ENCODE measurements around the gene ACTL6B.

Gene ACTL6B

DNA sequence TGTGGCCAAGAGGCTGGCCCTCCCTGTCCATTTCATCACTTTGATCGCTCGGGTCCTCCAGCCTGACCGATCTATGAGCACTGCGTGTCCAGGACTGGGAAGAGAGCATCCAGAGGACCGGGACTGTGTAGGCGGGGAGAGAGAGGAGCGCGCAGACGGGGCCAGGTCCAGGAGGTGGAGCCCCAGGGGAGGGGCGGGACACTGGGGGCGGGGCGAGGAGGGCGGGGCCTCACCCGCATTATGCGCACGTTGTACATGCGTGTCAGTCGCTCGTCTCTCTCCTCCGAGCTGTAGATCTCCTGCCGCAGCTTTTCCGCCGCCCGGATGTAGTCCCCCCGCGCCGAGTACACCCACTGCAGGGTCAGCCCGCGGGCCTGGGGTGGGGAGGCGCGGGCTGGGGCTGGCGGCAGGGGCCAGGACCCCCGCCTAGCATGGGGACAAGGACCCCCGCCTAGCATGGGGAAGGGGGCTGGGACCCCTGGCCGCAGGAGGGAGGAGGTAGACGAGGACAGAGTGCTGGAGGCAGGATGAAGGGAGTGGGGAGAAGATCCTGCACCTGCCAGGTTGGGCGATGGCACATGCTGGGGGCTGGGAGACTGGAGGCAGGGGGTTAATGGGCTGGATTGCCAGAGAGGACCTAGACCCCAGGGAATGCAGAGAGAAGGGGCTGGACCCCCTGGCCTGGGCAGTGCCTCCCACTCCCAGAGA lies 29.6 kb downstream of the ACTL6B start:
- peak; percentile 92 for DNase-seq

DNA sequence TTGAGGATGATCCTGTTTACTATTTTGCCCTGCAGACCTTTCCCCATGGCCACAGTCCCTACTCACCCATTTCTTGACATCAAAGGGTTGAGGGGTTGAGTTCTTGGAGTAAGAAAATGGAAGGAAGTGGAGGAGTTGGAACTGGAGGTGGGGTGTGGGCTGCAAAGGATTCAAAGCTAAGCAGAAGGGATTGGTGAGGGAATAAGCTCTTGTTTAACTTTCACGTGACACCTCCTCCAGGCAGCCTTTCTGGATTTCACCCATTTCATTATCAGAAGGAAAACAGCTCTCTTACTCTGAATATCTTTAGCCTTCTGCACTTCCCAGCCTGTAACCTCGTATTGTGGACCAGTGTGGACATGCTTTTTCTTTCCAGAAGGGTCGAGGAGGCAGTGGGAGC lies 30.2 kb downstream of the ACTL6B start:
- DNase-seq: no peak

GRCh38 chr7:100623951-100624824 lies 32.1 kb downstream of the ACTL6B start:
- no peak for DNase-seq

DNA sequence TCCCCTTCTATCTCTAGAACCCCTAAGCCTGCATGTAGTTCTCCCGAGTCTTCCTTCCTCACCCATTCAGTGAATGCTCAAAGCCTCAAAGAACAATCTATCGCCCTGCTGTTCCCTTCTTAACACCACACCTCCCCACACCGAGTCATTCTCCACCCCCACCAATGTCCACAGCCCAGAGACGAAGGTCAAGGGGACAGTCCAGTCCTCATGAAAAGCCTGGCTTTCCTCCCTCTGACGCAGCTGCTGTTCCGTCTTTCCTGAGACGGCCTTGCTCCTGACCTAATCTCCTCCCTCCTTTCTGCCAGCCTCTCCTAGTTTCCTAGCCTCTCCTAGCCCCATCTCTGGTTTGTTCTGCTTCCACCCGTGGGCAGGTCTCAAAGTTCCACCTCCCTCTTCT lies 34.7 kb downstream of the ACTL6B start:
- no peak for DNase-seq

- no peak for DNase-seq
Measured at GRCh38 chr7:100620804-100621203, 35.4 kb downstream of the ACTL6B start.

GRCh38 chr7:100620239-100620638 lies 36.0 kb downstream of the ACTL6B start:
- DNase-seq: no peak

- no peak for DNase-seq
Measured at GRCh38 chr7:100614308-100614861, 41.9 kb downstream of the ACTL6B start.

DNA sequence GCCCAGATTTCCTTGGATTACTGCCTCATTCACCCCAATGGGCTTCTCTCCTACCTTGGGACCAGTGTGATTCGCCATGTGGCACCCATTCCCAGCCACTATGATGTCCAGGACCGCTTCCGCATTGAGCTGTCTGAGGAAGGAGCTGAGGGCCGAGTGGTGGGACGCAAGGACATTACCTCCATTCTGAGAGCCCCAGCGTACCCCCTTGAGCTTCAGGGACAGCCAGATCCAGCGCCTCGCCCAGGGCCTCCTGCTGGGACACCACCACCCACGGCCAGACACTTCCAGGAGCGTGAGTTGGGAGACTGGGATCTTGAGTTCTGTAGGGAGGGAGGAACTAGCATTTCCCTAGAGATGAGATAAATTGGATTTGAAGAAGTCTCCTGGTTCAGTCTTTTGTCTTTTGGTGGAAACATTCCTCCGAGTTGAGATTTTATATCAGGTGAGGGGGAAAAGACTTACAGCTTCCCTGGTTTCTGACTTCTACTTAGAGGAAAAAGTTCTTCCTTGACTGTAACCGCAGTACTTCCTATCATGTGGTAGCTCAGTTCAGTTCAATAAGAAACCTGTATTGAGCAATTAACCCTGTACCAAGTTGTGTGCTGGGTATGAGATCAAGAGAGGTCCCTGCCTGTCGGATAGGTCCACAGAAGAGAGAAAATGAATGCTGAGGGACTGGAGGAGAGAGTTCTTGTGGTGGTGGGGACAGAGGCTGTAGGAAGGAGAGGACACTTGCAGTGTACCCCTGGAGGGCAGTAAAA lies 42.7 kb downstream of the ACTL6B start:
- no peak for DNase-seq

GRCh38 chr7:100612730-100613390 lies 43.4 kb downstream of the ACTL6B start:
- DNase-seq: peak; percentile 44

- peak; percentile 99 for DNase-seq
Measured at GRCh38 chr7:100611983-100612729, 44.1 kb downstream of the ACTL6B start, which contains the start of gene MOSPD3. Gene MOSPD3, plus strand, starts transcription at chr7:100612540. Its CDS starts 252 bp downstream, at chr7:100612792.

DNA sequence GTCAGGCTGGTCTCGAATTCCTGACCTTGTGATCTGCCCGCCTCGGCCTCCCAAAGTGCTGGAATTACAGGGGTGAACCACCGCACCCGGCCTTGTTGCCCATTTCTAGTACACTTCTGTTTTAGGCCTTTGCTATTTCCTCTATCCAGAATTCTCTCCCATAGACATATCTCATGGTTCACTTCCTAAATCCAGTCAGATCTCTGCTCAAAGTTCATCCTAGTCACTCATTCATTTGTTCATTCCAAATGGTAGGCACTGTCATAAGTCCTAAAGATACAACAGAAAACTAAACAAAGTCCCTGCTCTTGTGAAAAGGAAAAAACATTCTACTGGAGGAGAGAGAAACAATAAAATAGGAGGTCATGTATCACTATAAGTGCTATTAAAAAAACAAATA lies 46.3 kb downstream of the ACTL6B start:
- DNase-seq: no peak

- no peak for DNase-seq
Measured at GRCh38 chr7:100607111-100607510, 49.1 kb downstream of the ACTL6B start.

DNA sequence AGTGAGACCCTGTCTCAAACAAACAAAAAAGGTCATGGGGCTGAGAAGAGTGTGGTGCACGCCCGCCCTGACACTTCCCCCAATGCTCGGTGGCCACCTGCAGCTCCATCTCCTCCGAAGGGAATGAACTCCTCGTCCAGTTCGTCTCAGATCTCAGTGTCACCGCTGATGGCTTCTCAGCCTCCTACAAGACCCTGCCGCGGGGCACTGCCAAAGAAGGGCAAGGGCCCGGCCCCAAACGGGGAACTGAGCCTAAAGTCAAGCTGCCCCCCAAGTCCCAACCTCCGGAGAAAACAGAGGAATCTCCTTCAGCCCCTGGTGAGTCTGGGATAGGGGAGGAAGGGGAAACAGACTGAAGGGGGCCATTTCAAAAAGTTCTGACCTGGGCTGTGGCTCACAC lies 49.9 kb downstream of the ACTL6B start:
- no peak for DNase-seq

DNA sequence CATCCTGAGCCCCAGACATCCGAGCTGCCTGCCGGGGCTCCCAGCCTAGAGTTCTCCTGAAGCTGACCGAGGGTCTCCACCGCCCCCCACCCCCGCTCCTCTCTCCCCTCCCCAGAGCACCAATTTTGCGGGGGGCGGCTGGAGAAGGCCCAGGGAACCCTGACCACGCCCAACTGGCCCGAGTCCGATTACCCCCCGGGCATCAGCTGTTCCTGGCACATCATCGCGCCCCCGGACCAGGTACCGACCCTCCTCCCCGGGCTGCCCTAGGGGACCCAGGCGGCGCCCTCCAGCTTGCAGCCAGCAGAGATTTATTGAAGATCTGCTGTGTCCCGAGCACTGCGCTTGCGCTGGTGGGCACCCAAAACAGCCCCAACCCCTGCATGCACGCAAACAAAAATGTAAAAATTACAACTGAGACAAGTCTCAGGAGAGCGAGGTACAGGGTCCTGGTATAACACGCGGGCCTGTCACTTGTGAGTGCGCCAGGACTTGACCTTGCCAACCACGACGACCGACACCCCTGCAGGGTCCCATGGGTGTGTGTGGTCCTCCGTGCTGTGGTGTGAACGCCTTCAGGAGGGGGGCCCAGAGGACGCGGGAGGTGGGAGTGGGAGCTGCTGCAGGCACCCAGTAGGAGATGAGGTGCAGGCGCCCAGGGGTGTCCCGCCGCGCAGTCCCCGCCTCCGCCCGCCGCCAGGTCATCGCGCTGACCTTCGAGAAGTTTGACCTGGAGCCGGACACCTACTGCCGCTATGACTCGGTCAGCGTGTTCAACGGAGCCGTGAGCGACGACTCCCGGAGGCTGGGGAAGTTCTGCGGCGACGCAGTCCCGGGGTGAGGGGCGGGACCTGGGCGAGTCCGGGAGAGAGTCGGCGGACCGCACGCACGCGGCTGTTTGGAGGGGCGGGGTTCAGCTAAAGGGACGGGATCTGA lies 51.0 kb downstream of the ACTL6B start:
- no peak for DNase-seq

DNA sequence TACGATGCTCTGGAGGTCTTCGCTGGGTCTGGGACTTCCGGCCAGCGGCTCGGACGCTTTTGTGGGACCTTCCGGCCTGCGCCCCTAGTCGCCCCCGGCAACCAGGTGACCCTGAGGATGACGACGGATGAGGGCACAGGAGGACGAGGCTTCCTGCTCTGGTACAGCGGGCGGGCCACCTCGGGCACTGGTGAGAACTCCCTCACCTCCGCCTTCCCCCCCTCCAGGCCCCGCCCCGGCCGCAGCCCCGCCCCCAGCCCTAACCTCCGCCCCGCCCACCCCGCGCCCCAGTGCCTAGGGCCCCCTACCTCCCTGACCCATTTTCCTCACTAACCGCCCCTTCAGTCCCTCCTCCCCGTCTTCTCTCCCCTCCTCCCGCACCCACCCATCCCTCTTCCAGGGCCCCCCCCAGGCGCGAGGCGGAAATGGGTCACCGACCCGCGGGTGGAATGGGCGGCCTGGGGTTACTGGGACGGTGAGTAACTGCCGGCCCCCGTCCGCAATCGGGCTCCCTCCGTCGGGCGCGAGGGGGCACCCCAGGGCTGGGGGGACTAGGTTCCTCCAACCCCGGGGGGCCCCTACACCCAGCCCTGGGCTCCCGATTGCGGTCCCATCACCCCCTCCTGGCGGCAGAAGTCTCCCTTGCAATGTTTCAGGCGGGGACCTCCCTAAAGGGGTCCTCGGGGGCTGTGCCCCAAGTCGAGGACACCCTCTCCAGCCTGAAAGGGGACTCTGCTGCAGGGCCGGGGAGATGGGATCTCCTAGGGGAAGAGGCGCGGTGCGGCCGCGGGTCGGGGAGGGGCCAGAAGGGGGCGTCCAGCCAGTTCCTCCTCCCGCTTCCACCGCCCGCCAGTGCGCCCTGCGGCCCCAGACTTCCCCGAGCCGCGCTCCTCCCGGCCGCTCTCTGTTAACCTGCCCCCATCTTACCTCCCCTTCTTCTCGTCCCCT lies 51.9 kb downstream of the ACTL6B start:
- DNase-seq: peak; percentile 82

DNA sequence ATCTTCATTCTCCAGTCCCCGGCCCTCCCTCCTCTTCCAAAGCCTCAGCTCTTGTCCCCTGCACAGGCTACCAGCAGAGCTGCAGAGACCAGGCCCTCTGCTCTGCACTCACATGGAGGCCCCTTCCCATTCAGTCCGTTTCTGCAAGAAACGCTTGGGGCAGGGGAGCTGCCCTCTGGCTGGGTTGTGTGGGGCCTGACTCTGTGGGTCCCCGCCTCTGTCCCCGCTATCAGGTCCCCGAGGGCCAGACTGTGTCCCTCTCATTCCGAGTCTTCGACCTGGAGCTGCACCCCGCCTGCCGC lies 52.6 kb downstream of the ACTL6B start:
- peak; percentile 21 for DNase-seq

DNA sequence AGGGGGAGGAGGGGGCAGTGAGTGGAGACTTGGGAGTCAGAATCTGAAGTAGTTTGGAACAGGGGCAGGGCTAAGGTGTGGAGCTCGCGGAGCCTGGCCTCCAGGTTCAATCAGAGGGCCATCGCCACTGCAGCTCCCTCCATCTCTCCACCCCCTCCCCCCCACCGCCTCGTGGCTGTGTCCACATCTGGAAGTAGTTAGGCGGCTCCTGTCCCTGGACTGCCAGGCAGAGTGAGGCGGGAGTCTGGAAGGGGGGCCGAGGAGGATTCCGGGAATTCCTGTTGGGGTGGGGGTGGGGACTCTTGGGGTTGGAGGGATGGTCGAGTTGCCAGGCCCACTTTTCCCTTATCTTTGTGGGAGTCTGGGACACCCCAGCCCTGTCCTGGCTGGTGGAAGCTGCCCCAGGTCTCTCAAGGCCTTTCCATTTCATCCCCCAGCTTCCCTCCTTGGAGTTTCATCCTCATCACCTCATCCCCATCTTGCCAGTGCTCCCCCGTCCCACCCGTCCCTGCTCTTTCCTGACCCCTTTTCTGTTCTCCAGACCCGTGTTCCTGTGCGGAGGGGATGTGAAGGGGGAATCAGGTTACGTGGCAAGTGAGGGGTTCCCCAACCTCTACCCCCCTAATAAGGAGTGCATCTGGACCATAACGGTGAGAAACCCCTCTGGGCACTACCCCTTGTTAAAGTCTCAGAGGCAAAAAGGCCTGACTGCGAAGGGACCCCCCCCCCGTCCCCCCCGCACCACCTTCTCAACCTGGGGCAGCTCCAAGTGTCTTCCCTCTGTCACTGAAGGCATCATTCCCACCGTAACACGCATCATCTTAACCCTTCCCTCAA lies 53.1 kb downstream of the ACTL6B start:
- DNase-seq: no peak

DNA sequence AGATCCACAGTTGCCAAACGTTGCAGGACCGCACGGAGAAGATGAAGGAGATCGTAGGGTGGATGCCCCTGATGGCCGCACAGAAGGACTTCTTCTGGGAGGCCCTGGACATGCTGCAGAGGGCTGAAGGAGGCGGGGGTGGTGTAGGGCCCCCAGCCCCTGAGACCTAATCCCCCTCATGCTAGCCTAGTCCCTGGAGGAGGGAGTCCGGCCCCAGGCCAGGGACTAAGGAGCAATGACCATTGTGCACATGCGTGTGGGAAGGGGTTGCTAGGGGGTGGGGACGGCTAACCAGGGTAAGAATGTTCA lies 55.6 kb downstream of the ACTL6B start:
- DNase-seq: no peak

All from NCI-H82 (cell line).